Cardiac septum (tissue), 1 donor: ENCODE results near the gene CLK1. TPM values are rescaled to one million over a fixed set of nuclear protein-coding genes. Genes with fewer than 3 reads are reported as not detected.
"Not testable (repeated sequence)": the region's sequence is repeated elsewhere in the genome, so short reads cannot be mapped to it uniquely, and the experiment has no call there.

Experiments used
- DNase-seq: peaks from one replicate; pipeline ENCODE4 v3.0.0-alpha.2; 2020; ENCODE audit warnings: low spot score
- intact Hi-C: fragments of 100-400 bp; cut with DNase I; formaldehyde crosslinking; loops from one replicate; pipeline ENCODE4 v1.14.0; 2022
- total RNA-seq: library from RNA; stranded (reverse); fragmentation: NEBNext Ultra II Directional; extraction: Animal tissue kit (Norgen Biotek cat#: 25700); gene quantifications from one replicate; pipeline ENCODE4 v1.2.1, GENCODE V29; 2021
- donor health status: DM: no; HTN: no; CAD: no.

The CLK1 gene
- total RNA-seq, 1 donor from 2014 or later, result 58.3 TPM

GRCh38 chr2:200856806-200857205 lies 7.7 kb downstream of the CLK1 start:
- intact Hi-C loops, result no loop called here
- no peak for DNase-seq

- intact Hi-C loops, result no loop called here
- DNase-seq, result no peak
Measured at GRCh38 chr2:200852605-200853004, 11.9 kb downstream of the CLK1 start.

GRCh38 chr2:200851398-200852248 lies 12.8 kb downstream of the CLK1 start:
- no peak for DNase-seq
- intact Hi-C loops, result no loop called here

GRCh38 chr2:200850512-200851256 lies 13.8 kb downstream of the CLK1 start:
- intact Hi-C loops, result no loop called here
- DNase-seq, result no peak

- intact Hi-C loops, result no loop called here
- DNase-seq, result no peak
Measured at GRCh38 chr2:200847939-200848338, 16.5 kb downstream of the CLK1 start.

- intact Hi-C loops, result no loop called here
- DNase-seq, result no peak
Measured at GRCh38 chr2:200847269-200847668, 17.2 kb downstream of the CLK1 start.

GRCh38 chr2:200845669-200846325 lies 18.7 kb downstream of the CLK1 start:
- intact Hi-C loops, result no loop called here

GRCh38 chr2:200845194-200845593 lies 19.3 kb downstream of the CLK1 start:
- no peak for DNase-seq
- intact Hi-C loops, result no loop called here

More at GRCh38 chr2:200845669-200846325, 18.7 kb downstream of the CLK1 start:
- DNase-seq, result no peak

GRCh38 chr2:200843993-200844948 lies 20.2 kb downstream of the CLK1 start:
- intact Hi-C loops, result no loop called here

GRCh38 chr2:200839513-200839912 lies 24.9 kb downstream of the CLK1 start:
- intact Hi-C loops, result no loop called here

More at GRCh38 chr2:200843993-200844948, 20.2 kb downstream of the CLK1 start:
- DNase-seq, result no peak

GRCh38 chr2:200834701-200835100 lies 29.8 kb downstream of the CLK1 start:
- intact Hi-C loops, result no loop called here
- DNase-seq, result no peak

More at GRCh38 chr2:200839513-200839912, 24.9 kb downstream of the CLK1 start:
- no peak for DNase-seq

GRCh38 chr2:200829258-200829655 lies 35.2 kb downstream of the CLK1 start:
- intact Hi-C loops, result no loop called here
- no peak for DNase-seq

- intact Hi-C loops, result no loop called here
- no peak for DNase-seq
Measured at GRCh38 chr2:200828572-200829257, 35.7 kb downstream of the CLK1 start.

GRCh38 chr2:200828104-200828503 lies 36.4 kb downstream of the CLK1 start:
- DNase-seq, result no peak
- intact Hi-C loops, result no loop called here

GRCh38 chr2:200821686-200822245 lies 42.7 kb downstream of the CLK1 start:
- intact Hi-C loops, result no loop called here
- DNase-seq, result no peak

- DNase-seq, result no peak
- intact Hi-C loops, result no loop called here
Measured at GRCh38 chr2:200820573-200821234, 43.8 kb downstream of the CLK1 start.

- DNase-seq, intact Hi-C loops: not testable (repeated sequence)
Measured at GRCh38 chr2:200818732-200819131, 45.7 kb downstream of the CLK1 start.

- DNase-seq, result no peak
- intact Hi-C loops, result loop anchor here (5.0 kb wide), 1 partner anchor 637 kb away; the partner anchor contains the start of genes STRADB and TRAK2
Measured at GRCh38 chr2:200814917-200815316, 49.5 kb downstream of the CLK1 start.
